Eye (tissue), 1 donor: Measurements from ENCODE around the gene ROM1.

ENCODE experiments used
- DNase-seq: peaks from one replicate; pipeline ENCODE4 v3.0.0-alpha.2; 2015

The ROM1 gene

GRCh38 chr11:62588966-62589637 lies 24.0 kb upstream of the ROM1 start:
- no peak for DNase-seq

- DNase-seq, result peak; percentile 100
These were observed 21.5 kb upstream of the ROM1 start, which contains the start of gene TUT1 for GRCh38 chr11:62591448-62592145. Gene TUT1 (minus strand): TSS chr11:62591523. CDS start chr11:62591485, 38 bp downstream.

GRCh38 chr11:62592146-62592815 lies 20.8 kb upstream of the ROM1 start:
- DNase-seq, result no peak

GRCh38 chr11:62592989-62593421 lies 20.1 kb upstream of the ROM1 start:
- no peak for DNase-seq

DNA sequence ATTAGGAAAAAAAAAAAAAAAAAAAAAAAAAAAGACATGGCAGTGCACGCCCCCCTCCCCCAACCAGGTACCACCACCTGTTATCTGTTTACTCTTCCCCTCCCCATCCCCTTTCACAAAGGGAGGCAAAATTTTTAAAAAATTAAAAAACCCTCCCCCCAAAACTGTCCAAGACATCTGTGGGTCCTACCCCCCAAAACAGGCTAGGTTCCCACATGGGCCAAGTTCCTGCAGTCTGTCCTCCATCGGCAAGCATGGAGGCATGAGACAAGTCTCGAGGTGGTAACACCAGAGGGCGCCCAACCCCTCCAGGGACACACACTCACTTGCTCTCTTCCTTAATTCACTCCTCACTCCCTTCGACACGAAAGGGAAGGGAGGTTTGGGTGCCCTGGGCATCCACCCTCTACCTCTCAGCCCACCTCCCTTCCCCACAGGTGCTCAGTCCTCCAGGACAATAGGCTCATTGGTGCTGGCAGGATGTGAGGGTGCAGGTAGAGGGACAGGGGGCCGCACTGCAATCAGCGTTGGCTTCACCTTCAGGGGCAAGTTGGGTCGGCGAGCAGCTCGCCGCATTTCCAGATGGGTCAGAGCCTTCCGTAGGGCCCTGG lies 19.5 kb upstream of the ROM1 start:
- DNase-seq, result peak; percentile 81

GRCh38 chr11:62595124-62595523 lies 17.9 kb upstream of the ROM1 start:
- DNase-seq, result no peak

DNA sequence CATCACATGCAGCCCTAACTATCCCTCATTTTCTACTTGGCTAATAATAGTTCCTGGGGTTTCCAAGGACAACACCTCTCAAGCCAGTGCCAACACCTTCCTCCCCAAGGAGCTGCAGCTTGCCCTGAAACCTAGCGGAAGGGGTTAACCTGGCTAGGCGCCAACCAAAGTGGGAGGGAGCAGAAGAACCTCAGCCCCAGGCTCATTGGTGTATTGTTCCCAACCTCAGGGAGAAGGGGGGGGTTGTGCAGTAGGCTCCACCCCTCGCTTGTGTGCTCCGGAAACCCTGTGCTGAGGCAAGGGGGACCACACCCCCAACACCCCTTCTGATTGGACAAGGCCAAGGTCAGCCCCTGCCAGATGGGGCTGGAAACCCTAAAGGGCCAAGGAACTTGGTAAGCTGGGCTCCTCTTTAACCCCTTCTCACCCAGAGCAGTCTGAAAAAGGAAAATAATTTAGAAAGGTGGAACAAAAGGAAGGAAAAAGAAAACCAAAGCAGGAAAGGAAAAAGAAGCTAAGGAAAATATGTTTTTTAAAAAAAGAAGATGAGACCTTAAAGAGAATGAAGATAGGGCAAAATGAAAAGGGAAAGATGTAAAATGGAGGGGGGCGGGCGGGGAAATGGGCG lies 13.9 kb upstream of the ROM1 start:
- DNase-seq, result peak; percentile 97

GRCh38 chr11:62599901-62600300 lies 13.2 kb upstream of the ROM1 start:
- DNase-seq, result no peak

DNA sequence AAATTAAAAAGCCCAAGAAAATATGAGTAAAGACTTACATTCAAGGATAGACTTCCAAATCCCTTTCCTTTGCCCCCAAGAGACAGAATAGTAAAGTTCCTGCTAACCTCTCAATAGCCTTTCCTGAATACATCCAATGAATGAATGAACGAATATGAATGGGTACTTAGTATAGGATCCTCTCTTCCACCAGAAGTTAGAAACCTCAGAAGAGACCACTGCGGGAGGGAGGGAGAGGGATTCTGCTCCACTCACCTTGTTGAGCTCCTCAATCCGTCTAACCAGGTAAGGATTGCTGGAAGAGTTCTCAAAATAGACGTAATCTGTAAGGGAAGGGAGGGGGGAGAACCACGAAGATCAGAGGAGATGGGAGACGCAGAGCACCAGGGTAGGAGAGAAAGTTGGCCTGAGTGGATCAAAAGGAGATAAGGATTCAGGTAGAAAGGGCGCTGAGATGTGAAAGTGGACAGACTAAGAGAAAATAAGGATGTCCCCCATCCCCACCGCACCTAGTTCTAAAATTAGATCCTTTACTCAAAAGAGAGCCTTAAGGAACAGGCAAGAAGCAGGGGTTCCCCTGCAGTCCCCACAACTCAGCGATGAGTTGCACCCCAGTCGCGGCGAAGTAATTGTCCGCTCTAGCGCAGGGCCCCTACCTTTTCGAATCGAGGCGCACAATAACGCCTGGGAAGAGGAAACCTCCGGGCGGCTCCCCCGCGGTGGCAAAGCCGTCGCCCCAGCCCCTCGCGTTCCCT lies 12.5 kb upstream of the ROM1 start:
- DNase-seq, result peak; percentile 40

GRCh38 chr11:62601122-62601371 lies 12.0 kb upstream of the ROM1 start:
- DNase-seq, result no peak

- DNase-seq, result peak; percentile 100
These were observed 11.5 kb upstream of the ROM1 start, which contains the start of gene MTA2 for GRCh38 chr11:62601372-62602140. Gene MTA2 (minus strand): TSS chr11:62601865. CDS start chr11:62601450, 415 bp downstream.

DNA sequence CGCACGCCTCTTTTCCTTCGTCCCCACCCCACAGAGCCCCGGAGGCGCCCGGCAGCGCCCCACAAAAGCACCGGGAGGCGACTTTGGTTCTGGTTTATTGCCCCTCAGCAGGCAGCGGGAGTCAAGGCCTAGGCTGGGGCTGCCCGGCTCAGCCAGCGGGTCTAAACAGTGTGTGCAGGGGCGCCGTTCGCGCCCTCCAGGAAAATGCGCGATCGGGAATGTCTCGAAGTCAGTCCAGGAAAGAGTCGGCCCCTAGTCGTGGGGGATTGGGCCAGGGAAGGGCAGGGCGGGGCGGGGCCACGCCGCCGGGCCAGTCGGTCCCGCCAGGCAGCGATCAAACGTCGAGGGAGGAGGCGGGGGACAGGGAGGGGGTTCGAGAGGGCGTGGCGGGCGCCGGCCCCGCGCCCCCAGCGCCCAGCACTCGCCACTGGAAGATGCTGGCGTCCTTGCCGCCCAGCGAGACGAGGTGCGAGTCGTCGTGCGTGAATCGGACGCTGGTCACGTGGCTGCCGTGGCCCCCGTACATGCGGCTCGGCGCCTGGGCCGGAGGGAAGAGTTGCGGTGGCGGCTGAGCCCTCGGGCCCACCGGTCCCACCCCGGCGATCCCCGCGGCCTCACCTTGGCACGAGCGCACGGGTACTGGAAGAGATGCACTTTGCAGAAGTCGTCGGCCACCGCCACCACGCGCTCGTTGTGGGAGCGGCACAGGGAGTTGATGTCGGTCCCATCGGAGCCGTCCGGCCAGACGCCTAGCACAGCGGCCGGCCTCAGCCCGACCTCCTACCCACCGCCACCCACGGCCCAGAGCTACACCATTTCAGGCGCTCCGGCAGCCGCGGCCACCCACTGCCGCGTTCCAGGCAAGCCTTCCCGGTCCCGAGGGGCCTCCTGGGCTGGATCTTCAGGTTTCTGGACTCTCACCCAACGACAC lies 10.7 kb upstream of the ROM1 start:
- no peak for DNase-seq

- DNase-seq, result no peak
These were observed 10.0 kb upstream of the ROM1 start for GRCh38 chr11:62603072-62603408.

DNA sequence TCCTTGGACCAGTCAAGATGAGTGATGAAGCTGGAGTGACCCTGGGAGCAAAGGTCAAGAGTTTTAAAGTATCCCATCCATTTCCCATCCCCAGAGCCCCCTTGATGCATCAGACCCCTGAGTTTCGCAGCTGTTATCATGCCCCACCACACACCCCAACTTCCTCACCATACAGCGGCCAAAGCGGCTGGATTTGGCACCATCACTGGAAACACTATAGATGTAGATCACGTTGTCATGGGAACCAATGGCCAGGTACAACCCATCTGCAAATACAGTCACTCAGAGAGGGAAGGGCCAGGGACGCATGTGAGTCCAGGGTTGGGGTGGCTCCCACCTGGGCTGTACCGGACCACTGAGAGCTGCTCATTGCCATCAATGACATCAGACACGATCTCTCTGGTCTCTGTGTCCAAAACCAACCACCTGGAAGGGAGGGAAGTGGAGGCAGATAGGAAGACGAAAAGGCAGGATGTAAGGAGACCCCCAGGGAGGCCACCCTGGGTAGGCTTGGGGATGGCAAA lies 9.2 kb upstream of the ROM1 start:
- no peak for DNase-seq

DNA sequence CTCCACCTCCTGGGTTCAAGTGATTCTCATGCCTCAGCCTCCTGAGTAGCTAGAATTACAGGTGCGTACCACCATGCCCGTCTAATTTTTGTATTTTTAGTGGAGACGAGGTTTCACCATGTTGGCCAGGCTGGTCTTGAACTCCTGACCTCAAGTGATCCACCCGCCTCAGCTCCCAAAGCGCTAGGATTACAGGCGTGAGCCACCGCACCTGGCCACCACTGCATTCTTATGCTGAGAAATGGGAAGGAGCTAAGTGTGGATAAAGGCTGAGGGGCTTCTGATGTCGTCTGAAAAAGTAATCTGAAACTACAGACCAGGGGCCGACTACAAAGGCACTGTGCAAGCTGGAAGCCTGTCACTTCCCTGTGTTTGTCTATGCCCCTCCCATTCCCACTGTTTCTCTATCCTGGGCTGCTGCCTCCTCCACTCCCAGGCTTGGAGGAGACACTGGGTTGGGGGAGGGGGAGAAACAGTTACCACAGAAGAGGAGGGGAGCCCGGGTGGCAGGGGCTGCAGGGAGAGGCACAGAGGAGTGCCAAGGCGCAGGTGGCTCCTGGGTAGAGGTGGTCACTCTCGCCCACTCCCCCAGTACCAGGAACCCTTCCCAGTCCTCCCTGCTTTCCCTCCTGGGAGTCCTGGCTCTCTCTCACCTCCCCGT lies 8.5 kb upstream of the ROM1 start:
- peak; percentile 29 for DNase-seq

GRCh38 chr11:62605467-62605866 lies 7.6 kb upstream of the ROM1 start:
- DNase-seq, result no peak

GRCh38 chr11:62605902-62606301 lies 7.2 kb upstream of the ROM1 start:
- no peak for DNase-seq

DNA sequence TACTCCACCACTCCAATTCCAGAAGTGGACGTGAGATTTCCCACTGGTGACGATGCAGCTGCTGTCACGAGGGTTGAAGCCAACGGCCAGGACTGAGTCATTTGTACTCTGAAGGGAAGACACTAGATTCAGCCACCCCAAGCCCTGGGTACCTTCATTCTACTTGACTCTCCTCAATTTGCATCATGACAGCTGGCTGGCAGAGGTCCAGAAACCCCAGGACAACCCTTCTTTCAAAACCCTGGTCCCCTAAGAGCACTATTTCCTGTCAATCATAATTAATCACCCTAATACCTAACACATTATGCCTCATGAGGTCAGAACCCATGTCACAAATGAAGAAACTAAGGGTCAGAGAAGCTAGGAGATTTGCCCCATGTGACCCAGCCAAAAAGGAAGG lies 5.3 kb upstream of the ROM1 start:
- no peak for DNase-seq

DNA sequence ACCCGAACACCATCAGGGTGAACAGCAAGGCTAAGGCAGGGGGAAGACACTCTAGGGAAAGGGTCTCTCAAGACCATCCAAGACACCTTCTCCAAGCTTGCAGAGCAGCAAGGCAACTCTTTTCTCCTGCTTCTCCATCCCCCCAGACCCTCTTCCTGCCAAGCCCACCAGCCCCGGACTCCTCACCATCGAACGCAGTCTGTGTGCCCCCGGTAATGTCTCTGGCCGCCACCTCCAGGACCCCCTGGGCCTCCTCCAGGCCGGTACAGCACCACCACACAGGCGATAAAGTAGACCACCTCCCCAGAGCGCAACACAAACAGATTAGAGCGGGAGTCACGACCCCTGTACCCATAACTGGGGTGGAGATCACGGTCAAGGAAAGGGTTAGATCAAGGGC lies 4.3 kb upstream of the ROM1 start:
- DNase-seq, result no peak

DNA sequence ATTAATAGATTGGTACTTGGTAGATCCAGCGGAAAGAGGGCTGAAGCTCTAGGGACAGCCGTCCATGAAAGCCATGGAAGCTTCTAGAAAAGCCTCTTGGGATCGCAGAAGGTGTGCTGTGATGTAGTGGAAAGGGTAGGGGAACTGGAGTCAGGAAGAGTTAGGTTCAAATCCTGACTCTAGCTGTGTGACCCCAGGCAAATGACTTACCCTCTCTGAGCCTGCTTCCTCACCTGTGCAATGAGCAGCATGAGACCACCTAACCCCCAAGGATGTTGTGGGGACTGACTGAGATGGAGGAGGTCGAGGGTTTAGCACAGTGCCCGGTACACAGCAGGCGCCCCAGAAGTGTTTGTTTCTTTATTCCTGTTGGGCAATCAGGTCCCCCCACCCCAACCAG lies 2.7 kb upstream of the ROM1 start:
- DNase-seq, result no peak
